CD4-positive, alpha-beta T cell treated with Interleukin-10 for 1 hour (primary cell): ENCODE data around the gene ANP32B.
"Not testable (repeated sequence)": the region's sequence is repeated elsewhere in the genome, so short reads cannot be mapped to it uniquely, and the experiment has no call there.

Source experiments
- DNase-seq: peaks from one replicate; pipeline ENCODE4 v3.0.0-alpha.2; 2020

ANP32B gene

GRCh38 chr9:97982683-97983588, at the start of gene ANP32B:
Gene ANP32B (plus strand): TSS chr9:97983341. CDS start chr9:97983556, 215 bp downstream.
- peak; percentile 95 for DNase-seq

- DNase-seq = no peak
These were observed 48.6 kb upstream of the ANP32B start for GRCh38 chr9:97934321-97935115.

GRCh38 chr9:97935276-97935675, 47.9 kb upstream of the ANP32B start:
- no peak for DNase-seq

- no peak for DNase-seq
These were observed 46.1 kb upstream of the ANP32B start for GRCh38 chr9:97936998-97937397.

GRCh38 chr9:97938081-97938644, 45.0 kb upstream of the ANP32B start, which contains the start of gene HEMGN:
Gene HEMGN (minus strand): TSS chr9:97938172. CDS start chr9:97938136, 36 bp downstream.
- peak; percentile 73 for DNase-seq

GRCh38 chr9:97940233-97940632, 42.9 kb upstream of the ANP32B start:
- no peak for DNase-seq

GRCh38 chr9:97940741-97941140, 42.4 kb upstream of the ANP32B start:
- no peak for DNase-seq

GRCh38 chr9:97941323-97941722, 41.8 kb upstream of the ANP32B start:
- DNase-seq = no peak

- no peak for DNase-seq
These were observed 39.8 kb upstream of the ANP32B start for GRCh38 chr9:97943308-97943855.

GRCh38 chr9:97944612-97945011, 38.5 kb upstream of the ANP32B start:
- DNase-seq = no peak

- DNase-seq = not testable (repeated sequence)
These were observed 37.7 kb upstream of the ANP32B start for GRCh38 chr9:97945470-97945869.

- not testable (repeated sequence) for DNase-seq
These were observed 36.0 kb upstream of the ANP32B start for GRCh38 chr9:97947094-97947493.

- peak; percentile 16 for DNase-seq
These were observed 32.3 kb upstream of the ANP32B start for GRCh38 chr9:97950873-97951272.

GRCh38 chr9:97954550-97954989, 28.6 kb upstream of the ANP32B start:
- peak; percentile 76 for DNase-seq

GRCh38 chr9:97956331-97956730, 26.8 kb upstream of the ANP32B start:
- DNase-seq = no peak

GRCh38 chr9:97958812-97959511, 24.2 kb upstream of the ANP32B start:
- DNase-seq = no peak

- DNase-seq = no peak
These were observed 23.6 kb upstream of the ANP32B start for GRCh38 chr9:97959585-97959984.

- not testable (repeated sequence) for DNase-seq
These were observed 22.3 kb upstream of the ANP32B start for GRCh38 chr9:97960678-97961328.

GRCh38 chr9:97961361-97961760, 21.8 kb upstream of the ANP32B start:
- no peak for DNase-seq

- DNase-seq = no peak
These were observed 21.0 kb upstream of the ANP32B start for GRCh38 chr9:97962136-97962535.

GRCh38 chr9:97962575-97962974, 20.6 kb upstream of the ANP32B start:
- DNase-seq = no peak

- no peak for DNase-seq
These were observed 19.9 kb upstream of the ANP32B start for GRCh38 chr9:97963232-97963631.
